Activated CD4-positive, alpha-beta T cell treated with anti-CD3 and anti-CD28 coated beads for 36 hours (primary cell): ENCODE data around the gene GRIK1. TPM values are rescaled to one million over a fixed set of nuclear protein-coding genes. Genes with fewer than 3 reads are reported as not detected.

Experiments
- ATAC-seq: fragments of 200-7000 bp; cut with Tn5 transposase; one replicate; pipeline ENCODE4 v1.10.0; 2021; ENCODE audit warnings: mild to moderate bottlenecking, moderate library complexity
- CTCF ChIA-PET: fragments of 350-600 bp; sonication (Branson Sonifier 250); formaldehyde crosslinking; loops from one replicate; lab custom pipeline; 2021; ENCODE audit warnings: antibody characterized with exemption; lab: Charles Lee
- POLR2A ChIA-PET: fragments of 350-600 bp; sonication (Branson Sonifier 250); formaldehyde crosslinking; loops from one replicate; lab custom pipeline; 2021; ENCODE audit warnings: antibody characterized with exemption, inconsistent platforms; lab: Charles Lee
- DNase-seq: peaks from one replicate; pipeline ENCODE4 v3.0.0-alpha.2; 2020
- H3K27ac Mint-ChIP-seq: one replicate; pipeline ENCODE4 v1.8.0; 2021; ENCODE audit warnings: mixed read lengths
- H3K27me3 Mint-ChIP-seq: one replicate; pipeline ENCODE4 v1.8.0; 2021; ENCODE audit warnings: mixed read lengths
- H3K36me3 Mint-ChIP-seq: one replicate; pipeline ENCODE4 v1.8.0; 2021; ENCODE audit warnings: low read depth, mixed read lengths
- H3K4me1 Mint-ChIP-seq: one replicate; pipeline ENCODE4 v1.8.0; 2021; ENCODE audit warnings: mixed read lengths
- H3K4me3 Mint-ChIP-seq: one replicate; pipeline ENCODE4 v1.8.0; 2021; ENCODE audit warnings: mild to moderate bottlenecking, moderate library complexity, mixed read lengths
- H3K9me3 Mint-ChIP-seq: one replicate; pipeline ENCODE4 v1.8.0; 2021; ENCODE audit warnings: low read depth, mixed read lengths
- intact Hi-C, 2 experiments: fragments of 100-400 bp; cut with DNase I in 1 of 2; cut with micrococcal nuclease in 1 of 2; formaldehyde crosslinking; loops; one replicate each; pipeline versions ENCODE4 v1.14.2 to v1.15.1; 2022 to 2024; cut with DNase I, micrococcal nuclease
- total RNA-seq, 2 experiments: library from RNA; stranded (reverse); gene quantifications; one replicate each; pipeline ENCODE4 v1.2.3, GENCODE V29; 2021

The GRIK1 gene
- total RNA-seq, 2 experiments from 2014 or later: not detected

DNA sequence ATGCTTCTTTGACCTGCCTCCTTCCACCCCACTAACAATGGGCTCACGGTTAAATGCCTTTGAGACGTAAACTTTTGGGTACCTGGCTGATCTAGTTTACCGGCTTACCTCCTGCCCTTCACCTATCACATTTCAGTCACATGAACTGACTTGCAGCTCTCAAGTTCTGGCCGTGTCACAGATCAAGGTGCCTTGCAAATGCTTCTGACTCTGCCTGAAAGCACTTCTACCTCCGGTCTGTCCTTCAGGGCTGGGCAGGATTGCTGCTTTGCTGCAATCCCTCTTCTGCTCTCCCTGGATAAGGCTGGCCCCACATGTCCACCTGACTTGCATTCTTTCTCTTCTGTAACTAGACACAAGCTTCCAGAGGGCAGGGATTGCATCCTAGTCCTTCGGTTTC, 69.0 kb downstream of the GRIK1 start:
- H3K27ac Mint-ChIP-seq: no peak overlapping the region
- no peak overlapping the region for H3K4me3 Mint-ChIP-seq
- no peaks in the 10 kb centered on the region for H3K4me1 Mint-ChIP-seq
- no peaks in the 10 kb centered on the region for H3K36me3 Mint-ChIP-seq
- DNase-seq: no peak
- intact Hi-C loops: no loop called here
- CTCF ChIA-PET: no interaction called here
- no peak for ATAC-seq
- H3K27me3 Mint-ChIP-seq: peaks cover 6% of the 10 kb centered on the region
- no peaks in the 10 kb centered on the region for H3K9me3 Mint-ChIP-seq
- POLR2A ChIA-PET: no interaction called here

GRCh38 chr21:29867796-29868195, 72.0 kb downstream of the GRIK1 start:
- peaks cover 16% of the 10 kb centered on the region for H3K27me3 Mint-ChIP-seq

GRCh38 chr21:29860346-29860745, 79.5 kb downstream of the GRIK1 start:
- Mint-ChIP-seq H3K36me3 (no peaks in the 10 kb centered on the region), H3K27me3 (peaks cover 16% of the 10 kb centered on the region), H3K4me3 (no peak overlapping the region), H3K4me1 (no peaks in the 10 kb centered on the region), H3K9me3 (no peaks in the 10 kb centered on the region), H3K27ac (no peak overlapping the region)
- ATAC-seq (no peak), DNase-seq (no peak)
- intact Hi-C loops: no loop called here
- ChIA-PET POLR2A (no interaction called here), CTCF (interaction anchor here (0.8 kb wide), 1 partner anchor 383 kb away, joined by 4 read pairs; no protein-coding TSS in a partner anchor)

More at GRCh38 chr21:29867796-29868195, 72.0 kb downstream of the GRIK1 start:
- DNase-seq (no peak), ATAC-seq (no peak)
- no peak overlapping the region for H3K27ac Mint-ChIP-seq
- H3K4me3 Mint-ChIP-seq: no peak overlapping the region
- H3K36me3 Mint-ChIP-seq: no peaks in the 10 kb centered on the region
- no peaks in the 10 kb centered on the region for H3K4me1 Mint-ChIP-seq
- no peaks in the 10 kb centered on the region for H3K9me3 Mint-ChIP-seq
- intact Hi-C loops: no loop called here
- ChIA-PET CTCF (interaction anchor here (2.0 kb wide), 1 partner anchor 9 kb away, joined by 5 read pairs; no protein-coding TSS in a partner anchor), POLR2A (no interaction called here)

DNA sequence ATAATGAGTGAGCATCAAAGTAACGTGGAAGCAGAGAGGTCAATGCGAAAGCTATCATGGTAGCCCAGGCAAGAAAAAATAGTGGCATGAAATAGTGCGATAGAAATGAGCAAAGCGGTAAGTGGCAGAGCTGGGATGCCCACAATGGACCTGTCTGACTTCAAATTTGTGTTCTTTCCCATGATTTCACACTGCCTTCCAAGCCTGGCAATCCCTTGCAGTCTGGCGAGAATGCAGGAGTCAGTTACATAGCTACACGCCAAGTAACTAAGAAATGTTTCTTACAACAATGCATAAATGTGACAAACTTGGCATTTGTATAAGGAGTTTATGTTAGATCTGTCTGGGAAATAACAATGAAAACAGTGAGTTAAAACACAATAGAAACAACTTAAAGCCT, 82.6 kb downstream of the GRIK1 start:
- ChIA-PET CTCF (no interaction called here), POLR2A (no interaction called here)
- Mint-ChIP-seq H3K9me3 (no peaks in the 10 kb centered on the region), H3K27ac (no peak overlapping the region), H3K27me3 (peaks cover 2% of the 10 kb centered on the region), H3K4me3 (no peak overlapping the region), H3K36me3 (no peaks in the 10 kb centered on the region), H3K4me1 (no peaks in the 10 kb centered on the region)
- intact Hi-C loops: no loop called here
- DNase-seq: no peak
- ATAC-seq: no peak

- Mint-ChIP-seq H3K4me3 (no peak overlapping the region), H3K4me1 (no peaks in the 10 kb centered on the region), H3K36me3 (no peaks in the 10 kb centered on the region), H3K27me3 (no peaks in the 10 kb centered on the region), H3K9me3 (no peaks in the 10 kb centered on the region), H3K27ac (no peak overlapping the region)
- no peak for DNase-seq
- ATAC-seq: no peak
- ChIA-PET POLR2A (no interaction called here), CTCF (interaction anchor here (1.6 kb wide), 1 partner anchor 14 kb away, joined by 3 read pairs; no protein-coding TSS in a partner anchor)
- intact Hi-C loops: no loop called here
These were observed 85.0 kb downstream of the GRIK1 start for GRCh38 chr21:29854795-29855194.

DNA sequence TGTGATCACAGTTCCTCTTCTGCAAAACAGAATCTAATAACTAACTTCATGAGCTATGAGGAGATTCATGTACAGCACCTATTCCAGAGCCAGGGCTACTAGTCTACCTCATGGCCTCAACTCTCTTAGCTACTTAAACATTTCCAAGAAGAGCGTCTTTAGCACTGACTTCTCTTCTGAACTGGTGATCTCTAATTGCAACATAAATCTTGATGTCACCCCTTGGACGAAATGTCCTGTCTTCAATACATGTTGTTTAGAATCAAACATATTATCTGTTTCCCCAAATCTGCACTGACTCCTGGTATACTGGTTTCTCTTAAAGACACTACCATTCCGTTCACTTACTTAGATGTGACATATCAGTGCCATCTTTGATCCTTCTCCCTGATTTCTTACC, 88.2 kb downstream of the GRIK1 start:
- Mint-ChIP-seq H3K4me1 (no peaks in the 10 kb centered on the region), H3K9me3 (no peaks in the 10 kb centered on the region), H3K27me3 (peaks cover 9% of the 10 kb centered on the region), H3K27ac (no peak overlapping the region), H3K36me3 (no peaks in the 10 kb centered on the region), H3K4me3 (no peak overlapping the region)
- ChIA-PET CTCF (interaction anchor here (1.1 kb wide), 2 partner anchors 11 to 491 kb away, joined by 3 to 7 read pairs; no protein-coding TSS in a partner anchor), POLR2A (no interaction called here)
- intact Hi-C loops: no loop called here
- DNase-seq (no peak), ATAC-seq (no peak)

GRCh38 chr21:29849735-29850176, 90.0 kb downstream of the GRIK1 start:
- no peaks in the 10 kb centered on the region for H3K36me3 Mint-ChIP-seq
- ChIA-PET CTCF (interaction anchor here (0.6 to 1.7 kb wide), 14 partner anchors 9 to 761 kb away, joined by 3 to 8 read pairs (median 3); no protein-coding TSS in a partner anchor), POLR2A (interaction anchor here (0.7 kb wide), 1 partner anchor 1914 kb away, joined by 3 read pairs; no protein-coding TSS in a partner anchor)
- ATAC-seq: peak; percentile 95
- peaks cover 14% of the 10 kb centered on the region for H3K27me3 Mint-ChIP-seq
- no peaks in the 10 kb centered on the region for H3K4me1 Mint-ChIP-seq
- intact Hi-C loops: loop anchor here (1.0 to 5.0 kb wide), 5 partner anchors 373 to 759 kb away; no protein-coding TSS in a partner anchor
- H3K27ac Mint-ChIP-seq: no peak overlapping the region
- peak; percentile 64 for DNase-seq
- no peaks in the 10 kb centered on the region for H3K9me3 Mint-ChIP-seq
- no peak overlapping the region for H3K4me3 Mint-ChIP-seq

- Mint-ChIP-seq H3K4me1 (no peaks in the 10 kb centered on the region), H3K9me3 (no peaks in the 10 kb centered on the region), H3K27ac (no peak overlapping the region), H3K36me3 (no peaks in the 10 kb centered on the region), H3K4me3 (no peak overlapping the region), H3K27me3 (peaks cover 21% of the 10 kb centered on the region)
- ATAC-seq (no peak), DNase-seq (no peak)
- intact Hi-C loops: no loop called here
- POLR2A ChIA-PET: no interaction called here
- CTCF ChIA-PET: interaction anchor here (1.5 kb wide), 1 partner anchor 9 kb away, joined by 3 read pairs; no protein-coding TSS in a partner anchor
These were observed 96.0 kb downstream of the GRIK1 start for GRCh38 chr21:29843804-29844203.

DNA sequence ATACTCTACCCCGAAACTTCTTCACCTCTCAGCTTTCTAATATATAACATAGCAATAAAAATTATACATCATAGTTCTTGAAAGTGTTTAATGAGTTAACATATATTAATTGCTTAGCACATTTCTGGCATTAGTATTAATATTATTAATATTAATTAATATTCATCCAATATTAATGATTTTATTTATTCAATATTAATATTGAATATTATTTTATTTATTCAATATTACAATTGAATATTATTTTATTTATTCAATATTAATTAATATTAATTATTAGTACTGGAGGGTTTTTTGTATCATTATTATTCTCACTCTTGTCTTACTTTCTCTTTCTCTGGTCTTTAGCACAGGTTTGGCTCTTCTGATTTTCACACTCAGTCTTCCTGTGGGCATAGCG, 105.2 kb downstream of the GRIK1 start:
- DNase-seq (no peak), ATAC-seq (no peak)
- POLR2A ChIA-PET: no interaction called here
- Mint-ChIP-seq H3K9me3 (peaks cover 2% of the 10 kb centered on the region), H3K4me3 (no peak overlapping the region), H3K27me3 (peaks cover 15% of the 10 kb centered on the region), H3K4me1 (no peaks in the 10 kb centered on the region), H3K27ac (no peak overlapping the region), H3K36me3 (no peaks in the 10 kb centered on the region)
- CTCF ChIA-PET: no interaction called here
- intact Hi-C loops: no loop called here

GRCh38 chr21:29832217-29832616, 107.6 kb downstream of the GRIK1 start:
- POLR2A ChIA-PET: no interaction called here
- Mint-ChIP-seq H3K9me3 (peaks cover 10% of the 10 kb centered on the region), H3K27ac (no peak overlapping the region), H3K4me1 (no peaks in the 10 kb centered on the region), H3K4me3 (no peak overlapping the region), H3K27me3 (peaks cover 13% of the 10 kb centered on the region), H3K36me3 (no peaks in the 10 kb centered on the region)
- intact Hi-C loops: no loop called here
- CTCF ChIA-PET: interaction anchor here (0.6 kb wide), 1 partner anchor 310 kb away, joined by 3 read pairs; no protein-coding TSS in a partner anchor
- ATAC-seq (no peak), DNase-seq (no peak)

DNA sequence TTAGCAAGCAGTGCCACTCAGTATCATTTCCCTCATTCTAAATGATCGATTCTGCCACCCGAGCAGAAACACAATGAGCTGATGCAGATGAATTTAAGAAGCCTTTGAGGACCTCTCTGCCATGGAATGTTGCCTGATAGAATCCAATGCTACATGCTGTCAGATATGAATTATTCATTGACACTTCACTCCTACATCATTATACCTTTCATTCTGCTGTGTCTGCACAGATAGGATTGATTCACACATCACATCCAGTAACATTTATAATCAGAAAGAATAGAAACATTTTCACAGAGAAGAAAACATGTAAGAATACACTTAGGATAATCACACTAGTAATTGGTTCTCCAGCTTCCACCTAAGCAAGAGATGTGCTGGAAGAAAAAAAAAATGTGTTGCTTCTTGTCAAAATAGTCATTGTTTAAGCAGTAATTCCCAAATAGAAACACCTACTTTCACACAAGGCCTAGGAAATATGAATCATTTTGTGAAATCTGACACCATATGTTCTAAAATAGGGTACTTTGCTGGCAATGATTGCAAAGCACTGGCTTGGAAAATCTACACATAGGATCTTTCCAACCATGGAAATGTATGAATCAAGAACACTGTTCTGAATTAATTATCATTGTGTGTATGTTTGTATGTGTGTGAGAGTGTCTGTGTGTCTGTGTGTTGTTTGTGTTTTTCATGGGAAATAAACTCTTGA, 110.1 kb downstream of the GRIK1 start:
- intact Hi-C loops: no loop called here
- DNase-seq: no peak
- H3K4me1 Mint-ChIP-seq: no peaks in the 10 kb centered on the region
- H3K36me3 Mint-ChIP-seq: no peaks in the 10 kb centered on the region
- peaks cover 9% of the 10 kb centered on the region for H3K9me3 Mint-ChIP-seq
- H3K4me3 Mint-ChIP-seq: no peak overlapping the region
- no peak for ATAC-seq
- ChIA-PET CTCF (interaction anchor here (1.0 kb wide), 1 partner anchor 16 kb away, joined by 3 read pairs; no protein-coding TSS in a partner anchor), POLR2A (no interaction called here)
- H3K27ac Mint-ChIP-seq: no peak overlapping the region
- H3K27me3 Mint-ChIP-seq: peaks cover 12% of the 10 kb centered on the region

GRCh38 chr21:29827647-29828046, 112.1 kb downstream of the GRIK1 start:
- ATAC-seq: no peak

More at GRCh38 chr21:29827647-29828046, 112.1 kb downstream of the GRIK1 start:
- H3K9me3 Mint-ChIP-seq: peaks cover 9% of the 10 kb centered on the region
- no peak overlapping the region for H3K27ac Mint-ChIP-seq
- intact Hi-C loops: no loop called here
- no peak for DNase-seq
- H3K4me1 Mint-ChIP-seq: no peaks in the 10 kb centered on the region
- no peaks in the 10 kb centered on the region for H3K36me3 Mint-ChIP-seq
- ChIA-PET CTCF (no interaction called here), POLR2A (no interaction called here)
- H3K4me3 Mint-ChIP-seq: no peak overlapping the region
- peaks cover 12% of the 10 kb centered on the region for H3K27me3 Mint-ChIP-seq
